Esophagus squamous epithelium (tissue), 4 donors: ENCODE measurements around the gene MPG.

Experiments
- CTCF ChIP-seq, 6 experiments: fragments of 450-650 bp in 4 of 6; fragments of 200-600 bp in 2 of 6; sonication (generic) in 2 of 6; IDR thresholded peaks; one replicate each; pipeline ENCODE4 v1.5.1; 2016 to 2019; ENCODE audit warnings: antibody characterized with exemption in 6 of 6, mild to moderate bottlenecking in 4 of 6, moderate library complexity in 4 of 6
- POLR2A ChIP-seq, 4 donors: fragments of 450-650 bp; IDR thresholded peaks; one replicate each; pipeline ENCODE4 v1.6.1; 2017; ENCODE audit warnings: antibody characterized with exemption in 4 of 4, mild to moderate bottlenecking in 4 of 4, moderate library complexity in 3 of 4

- TF ChIP-seq POLR2A (IDR thresholded peaks at IDR 0.05): no peak
- TF ChIP-seq CTCF (IDR thresholded peaks at IDR 0.05): no peak
These were observed 35.3 kb upstream of the MPG start for GRCh38 chr16:42691-43090.
